NCI-H2196 treated with DMSO at 0.1 percent for 48 hours (cell line): ENCODE results near the gene EFCAB8.

Experiments
- DNase-seq: peaks from one replicate; lab custom pipeline; 2025; ENCODE audit not compliant: unreplicated experiment; lab: John Stamatoyannopoulos, UW

EFCAB8 gene

DNA sequence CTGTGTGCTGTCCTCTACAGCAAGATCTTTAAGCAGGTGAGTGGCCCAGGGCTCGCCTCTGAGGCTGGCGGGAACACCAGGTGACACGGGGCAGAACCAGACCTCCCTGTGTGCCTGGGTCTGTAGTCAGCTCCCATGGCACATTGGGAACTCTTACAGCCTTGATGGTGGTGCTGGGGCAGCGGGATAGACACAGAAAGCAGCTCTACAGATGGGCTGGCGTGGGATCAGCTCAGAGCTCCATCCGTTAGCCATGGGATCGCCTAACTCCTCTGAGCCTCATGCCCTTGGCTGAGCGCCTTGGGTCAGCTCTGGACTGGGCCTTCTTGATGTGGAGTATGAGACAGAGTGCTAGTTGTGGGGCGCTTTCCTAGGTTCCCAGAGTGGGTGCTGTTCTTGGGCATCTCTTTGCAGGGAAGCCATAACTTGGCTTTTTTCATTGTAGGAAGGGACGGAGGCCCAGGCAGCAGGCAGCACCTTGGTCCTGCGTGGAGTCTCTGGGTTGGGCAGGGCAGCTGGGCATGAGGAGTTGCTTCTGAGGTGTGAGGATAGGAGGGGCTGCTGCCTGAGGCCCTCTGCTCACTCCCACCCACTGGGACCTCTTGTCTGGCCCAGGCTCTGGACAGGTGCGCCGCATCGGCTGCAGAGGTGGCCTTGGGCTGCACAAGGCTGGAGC lies 51.3 kb downstream of the EFCAB8 start:
- DNase-seq: no peak

DNA sequence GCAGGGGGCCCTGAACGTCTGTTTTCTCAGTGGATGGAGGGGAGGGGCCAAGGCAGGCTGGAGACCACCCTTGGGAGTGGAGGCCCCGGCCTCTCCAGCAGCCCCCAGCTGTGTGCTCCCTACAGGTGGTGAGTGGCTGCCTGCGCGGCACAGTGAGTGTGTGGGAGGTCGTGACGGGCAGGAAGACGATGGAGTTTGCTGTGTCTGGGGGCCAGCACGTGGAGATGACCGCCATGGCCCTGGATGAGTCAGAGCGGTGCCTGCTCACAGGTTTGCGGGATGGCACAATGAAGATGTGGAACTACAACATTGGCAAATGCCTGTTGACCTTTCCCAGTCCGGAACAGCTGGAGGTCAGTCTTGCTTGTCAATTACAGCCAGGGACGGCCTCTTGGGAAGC lies 52.6 kb downstream of the EFCAB8 start:
- DNase-seq: no peak

DNA sequence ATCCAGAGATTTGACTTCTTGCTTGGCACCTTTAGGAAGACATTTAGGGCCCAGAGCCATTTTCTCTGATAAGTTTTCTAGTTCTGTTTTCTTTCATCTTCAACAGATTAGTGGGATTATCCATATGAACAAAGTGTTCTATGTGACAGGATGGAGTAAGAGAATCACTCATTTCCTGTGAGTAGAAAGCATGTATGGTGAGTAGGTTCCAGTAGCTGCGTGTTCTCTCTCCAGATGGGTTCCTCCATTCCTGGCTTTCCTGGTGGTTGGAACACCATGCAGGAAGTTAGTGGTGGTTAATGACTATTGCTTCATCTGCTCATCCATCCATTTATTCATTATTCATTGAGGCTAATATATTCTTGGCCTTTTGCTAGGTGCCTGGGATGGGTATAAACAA lies 54.0 kb downstream of the EFCAB8 start:
- no peak for DNase-seq

DNA sequence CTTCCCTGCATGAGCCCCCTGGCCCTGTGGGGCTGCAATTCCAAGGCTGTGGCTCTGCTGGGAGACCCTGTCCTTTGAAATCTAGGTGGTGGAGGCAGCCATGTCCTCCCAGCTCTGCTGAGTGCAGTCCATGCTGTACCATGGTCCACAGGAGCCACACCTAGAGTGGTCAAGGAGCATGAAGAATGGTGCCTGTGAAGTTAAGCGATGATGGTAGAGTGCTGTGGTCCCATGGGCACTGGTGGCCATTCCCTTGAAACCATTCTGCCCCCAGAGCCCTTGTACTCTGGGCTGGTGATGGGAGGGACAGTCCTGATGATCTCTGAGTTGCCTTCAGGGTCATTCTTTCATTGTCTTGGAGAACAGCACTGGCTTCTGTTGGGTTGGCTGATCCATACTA lies 55.3 kb downstream of the EFCAB8 start:
- no peak for DNase-seq

DNA sequence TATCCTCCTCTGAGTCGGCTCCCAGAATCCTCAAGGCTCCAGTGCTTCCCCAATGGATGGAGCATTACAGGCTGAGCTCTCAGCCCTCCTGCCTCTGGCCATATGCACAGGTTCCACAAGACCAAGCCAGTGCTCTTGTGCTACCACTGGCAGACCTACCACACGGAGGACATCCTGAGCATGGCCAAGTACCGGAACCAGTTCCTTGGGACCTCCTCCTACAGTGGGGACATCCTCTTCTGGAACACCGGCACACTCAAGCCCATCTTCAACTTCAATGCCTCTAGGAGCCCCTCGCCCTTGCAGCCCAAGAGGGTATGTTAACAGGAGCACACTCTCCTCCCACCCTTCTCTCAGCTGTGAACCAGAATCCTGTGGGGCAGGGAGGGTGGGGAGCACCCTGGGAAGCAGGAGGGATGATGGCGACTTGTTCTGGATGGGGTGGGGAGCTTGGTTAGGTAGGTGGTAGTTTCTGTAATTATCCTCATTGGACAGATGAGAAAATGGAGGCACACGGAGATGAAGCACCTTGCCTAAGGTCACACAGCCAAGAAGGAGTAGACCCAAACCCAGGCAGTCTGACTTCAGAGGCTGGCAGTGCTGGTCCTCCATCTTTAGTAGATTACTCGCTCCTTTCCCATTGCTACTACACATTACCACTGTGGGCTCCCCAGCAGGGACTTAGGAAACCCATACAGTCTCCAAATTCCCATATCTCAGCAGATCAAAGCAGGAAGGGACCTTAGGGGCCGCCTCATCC lies 58.6 kb downstream of the EFCAB8 start:
- DNase-seq: no peak

DNA sequence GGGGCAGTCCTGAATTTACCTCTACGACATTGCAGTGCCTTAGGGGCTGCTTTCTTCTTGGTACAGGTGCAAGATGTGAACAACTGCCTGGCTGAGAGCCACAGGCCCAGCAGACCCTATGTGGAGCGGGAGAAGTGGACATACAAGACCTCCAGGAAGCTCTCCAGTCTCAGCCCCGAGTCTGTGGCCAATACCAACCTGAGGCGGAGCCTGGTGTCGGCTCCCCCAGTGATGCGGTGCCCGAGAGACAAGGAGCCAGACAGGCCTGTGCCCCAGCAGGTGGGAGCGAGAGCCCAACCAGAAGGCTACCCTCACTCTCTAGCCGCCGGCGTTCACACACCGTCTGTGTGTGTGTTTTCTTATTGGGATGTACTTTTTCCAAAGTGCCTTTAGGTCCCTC lies 59.6 kb downstream of the EFCAB8 start:
- no peak for DNase-seq

DNA sequence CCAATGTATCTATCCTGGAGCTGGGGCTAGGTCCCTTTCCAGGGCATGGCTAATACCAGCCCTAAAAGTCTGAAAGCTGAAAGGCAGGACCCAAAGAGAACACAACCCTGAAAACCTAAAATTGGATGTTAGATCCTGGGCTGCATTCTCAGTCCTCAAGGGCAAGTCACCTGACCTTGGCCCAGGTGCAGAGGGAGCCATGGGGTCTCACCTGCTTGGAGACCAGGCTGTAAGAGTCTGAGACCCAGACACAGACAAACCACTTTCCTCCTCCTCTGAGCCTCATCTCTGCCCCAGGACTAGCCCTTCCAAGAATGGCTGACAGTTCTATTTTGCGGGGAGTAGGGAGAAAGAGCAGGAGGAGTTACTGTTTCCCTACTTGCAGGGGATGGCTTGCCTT lies 60.0 kb downstream of the EFCAB8 start:
- DNase-seq: no peak

DNA sequence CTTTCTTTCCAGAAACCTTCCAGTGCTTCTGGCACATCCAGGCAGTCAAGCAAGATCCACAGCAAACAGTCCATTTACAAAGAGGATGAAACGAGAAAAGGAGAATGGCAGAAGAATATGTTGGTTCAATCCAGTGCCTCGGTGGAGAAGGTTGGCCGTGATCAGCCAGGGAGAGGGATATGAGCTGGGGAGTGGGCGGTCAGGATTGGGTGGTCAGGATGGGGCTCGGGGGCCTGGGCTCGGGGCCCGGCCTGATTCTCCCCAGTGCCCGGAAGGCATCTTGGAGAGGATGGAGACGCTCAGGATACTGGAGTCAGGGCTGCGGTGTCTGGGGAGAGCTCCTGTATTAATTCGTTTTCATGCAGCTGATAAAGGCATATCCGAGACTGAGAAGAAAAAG lies 61.3 kb downstream of the EFCAB8 start:
- DNase-seq: no peak

DNA sequence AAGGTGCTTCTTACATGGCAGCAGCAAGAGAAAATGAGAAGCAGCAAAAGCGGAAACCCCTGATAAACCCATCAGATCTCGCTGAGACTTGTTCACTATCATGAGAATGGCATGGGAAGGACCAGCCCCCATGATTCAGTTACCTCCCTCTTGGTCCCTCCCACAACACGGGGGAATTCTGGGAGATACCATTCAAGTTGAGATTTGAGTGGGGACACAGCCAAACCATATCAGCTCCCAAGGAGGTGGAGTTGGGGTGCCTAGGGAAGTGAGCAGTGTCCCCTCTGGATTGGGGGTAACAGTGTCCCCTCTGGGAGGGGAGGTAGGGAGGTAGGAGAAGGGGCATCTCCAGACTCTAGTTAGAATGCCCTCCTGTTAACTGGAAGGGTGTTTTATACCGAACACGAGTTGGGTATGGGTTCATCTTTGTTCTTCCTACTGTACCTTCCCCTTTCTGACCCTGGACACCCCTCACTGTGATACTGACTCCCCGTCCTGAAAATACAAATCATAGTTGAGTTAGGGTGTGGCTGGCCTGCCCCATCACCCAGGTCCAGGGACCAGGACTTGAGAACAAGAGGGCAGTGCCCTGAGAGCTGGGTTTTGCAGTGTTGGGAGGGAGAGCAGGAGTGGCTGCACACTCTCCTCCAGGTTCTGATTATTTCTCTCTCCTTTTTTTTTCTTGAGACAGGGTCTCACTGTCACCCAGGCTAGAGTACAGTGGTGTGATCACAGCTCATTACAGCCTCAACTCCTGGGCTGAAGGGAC lies 62.0 kb downstream of the EFCAB8 start:
- no peak for DNase-seq

DNA sequence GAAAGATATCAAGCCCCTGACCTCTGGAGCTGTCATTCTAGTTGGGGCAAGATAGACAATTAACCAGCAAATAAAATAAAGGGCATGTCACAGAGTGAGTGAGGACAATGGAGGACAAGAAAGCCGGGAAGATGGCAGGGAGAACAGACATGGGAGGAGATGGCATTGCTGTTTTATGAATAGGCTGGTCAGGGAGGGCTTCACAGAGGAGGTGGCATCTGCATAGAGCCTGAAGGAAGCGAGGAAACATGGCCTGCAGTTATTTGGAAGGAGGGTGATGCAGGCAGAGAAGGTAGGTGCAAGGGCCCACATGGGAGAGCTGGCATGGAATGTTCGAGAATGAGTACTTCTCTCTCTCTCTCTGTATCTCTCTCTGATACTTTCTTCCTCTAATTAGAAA lies 63.7 kb downstream of the EFCAB8 start:
- no peak for DNase-seq

DNA sequence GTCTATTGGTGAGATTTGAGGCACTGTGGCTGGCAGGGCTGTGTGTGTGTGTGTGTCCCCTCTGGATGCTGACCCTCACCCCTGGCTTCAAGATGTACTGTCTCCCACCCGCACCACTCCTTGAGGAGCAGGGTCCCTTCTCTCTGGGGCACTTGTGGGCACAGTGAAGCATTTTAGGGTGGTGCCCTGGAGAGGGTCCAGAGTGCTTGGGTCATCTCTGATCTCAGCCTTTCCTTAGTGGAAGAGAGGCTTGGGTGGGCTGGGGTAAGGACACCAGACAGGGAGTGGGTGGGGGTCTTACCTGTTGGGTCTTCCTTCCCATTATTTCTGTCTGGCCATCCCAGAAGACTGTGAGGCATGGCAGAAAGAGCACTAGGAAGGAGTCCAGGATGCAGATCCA lies 66.1 kb downstream of the EFCAB8 start:
- DNase-seq: no peak

DNA sequence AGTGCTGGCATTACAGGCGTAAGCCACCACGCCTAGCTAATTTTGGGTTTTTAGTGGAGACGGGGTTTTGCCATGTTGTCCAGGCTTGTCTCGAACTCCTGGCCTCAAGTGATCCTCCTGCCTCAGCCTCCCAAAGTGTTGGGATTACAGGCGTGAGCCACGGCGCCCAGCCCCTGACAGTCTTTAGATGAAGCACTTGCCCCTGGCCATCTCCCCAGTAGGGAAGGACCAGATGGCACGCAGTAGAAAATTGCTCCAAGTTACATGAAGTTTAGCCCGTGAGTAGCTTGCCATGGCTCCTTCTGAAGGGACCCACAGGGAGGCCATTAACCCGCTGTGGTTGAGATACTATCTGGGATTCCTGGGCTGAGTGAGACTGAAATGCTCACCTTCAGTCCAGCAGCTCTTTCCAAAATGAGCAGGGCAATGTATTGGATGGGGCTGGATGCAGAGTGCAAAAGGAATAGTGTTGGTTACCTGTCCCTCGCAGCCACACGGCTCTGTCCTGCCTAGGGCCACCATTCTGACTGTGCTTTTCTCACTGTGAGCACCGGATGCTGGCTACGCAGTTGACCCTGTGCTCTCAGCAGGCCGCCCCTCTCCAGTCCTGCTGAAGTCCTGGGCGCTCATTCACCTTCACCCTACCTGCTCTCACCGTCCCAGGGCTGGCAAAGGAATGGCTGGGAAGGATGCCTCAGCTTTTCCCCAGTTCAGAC lies 66.9 kb downstream of the EFCAB8 start:
- DNase-seq: no peak

DNA sequence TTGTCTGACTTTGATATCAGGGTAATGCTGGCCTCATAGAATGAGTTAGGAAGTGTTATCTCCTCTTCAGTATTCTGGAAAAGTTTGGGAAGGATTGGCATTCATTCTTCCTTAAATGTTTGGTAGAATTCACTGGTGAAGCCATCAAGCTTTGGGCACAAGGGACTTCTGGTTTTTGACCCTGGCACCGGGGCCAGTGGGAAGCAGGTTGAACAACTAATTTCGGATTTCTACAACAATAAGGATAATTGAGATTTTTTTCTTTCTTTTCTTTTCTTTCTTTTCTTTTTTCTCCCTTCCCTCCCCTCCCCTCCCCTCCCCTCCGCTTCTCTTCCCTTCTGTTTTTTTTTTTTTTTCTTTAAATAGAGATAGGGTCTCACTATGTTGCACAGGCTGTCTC lies 70.4 kb downstream of the EFCAB8 start:
- no peak for DNase-seq

DNA sequence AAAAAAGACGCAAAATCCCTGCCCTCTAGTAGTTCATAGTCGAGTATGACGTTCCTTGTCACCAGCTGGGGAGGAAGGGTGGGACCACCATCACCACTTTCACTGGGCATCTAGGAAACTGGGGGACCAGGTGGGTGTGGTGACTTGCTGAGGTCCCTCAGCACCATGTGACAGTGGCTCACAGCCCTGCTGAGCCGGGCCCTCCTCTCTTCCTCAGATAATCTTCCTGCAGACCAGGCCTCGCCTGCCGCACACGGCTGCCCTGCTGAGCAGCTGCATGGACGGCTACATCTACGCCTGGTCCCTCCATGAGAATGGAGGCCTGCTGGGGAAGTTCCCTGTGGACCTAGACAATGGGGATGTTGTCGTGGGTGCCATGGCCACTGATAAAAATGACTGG lies 71.5 kb downstream of the EFCAB8 start:
- DNase-seq: no peak

DNA sequence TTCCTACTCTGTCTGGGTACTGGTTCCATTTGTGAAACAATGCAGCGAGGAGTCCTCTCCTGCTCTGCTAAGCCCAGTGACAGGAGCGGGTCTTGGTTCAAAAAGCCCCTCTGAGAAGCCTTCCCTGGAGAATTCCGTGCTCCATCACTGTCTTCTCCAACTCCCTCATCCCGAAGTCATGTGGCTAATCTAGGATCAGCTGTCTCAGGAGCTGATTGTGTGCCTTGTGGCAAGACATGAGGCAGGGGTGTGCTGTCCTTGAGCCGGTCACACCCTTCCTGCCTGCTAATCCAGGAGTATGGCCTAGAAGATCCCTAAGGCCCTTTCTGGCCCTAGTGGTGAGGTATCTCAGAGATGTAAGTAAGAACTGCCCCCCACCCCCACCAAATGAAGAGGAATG lies 72.0 kb downstream of the EFCAB8 start:
- no peak for DNase-seq

DNA sequence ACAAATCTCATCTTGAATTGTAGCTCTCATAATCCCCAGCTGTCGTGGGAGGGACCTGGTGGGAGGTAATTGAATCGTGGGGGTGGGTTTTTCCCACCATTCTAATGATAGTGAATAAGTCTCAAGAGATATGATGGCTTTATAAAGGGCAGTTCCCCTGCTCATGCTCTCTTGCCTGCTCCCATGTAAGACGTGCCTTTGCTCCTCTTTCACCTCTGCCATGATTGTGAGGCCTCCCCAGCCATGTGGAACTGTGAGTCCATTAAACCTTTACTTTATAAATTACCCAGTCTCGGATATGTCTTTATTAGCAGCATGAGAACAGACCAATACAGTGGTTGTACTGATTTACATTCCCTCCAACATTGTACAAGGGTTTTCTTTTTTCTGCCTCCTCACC lies 75.9 kb downstream of the EFCAB8 start:
- DNase-seq: no peak

DNA sequence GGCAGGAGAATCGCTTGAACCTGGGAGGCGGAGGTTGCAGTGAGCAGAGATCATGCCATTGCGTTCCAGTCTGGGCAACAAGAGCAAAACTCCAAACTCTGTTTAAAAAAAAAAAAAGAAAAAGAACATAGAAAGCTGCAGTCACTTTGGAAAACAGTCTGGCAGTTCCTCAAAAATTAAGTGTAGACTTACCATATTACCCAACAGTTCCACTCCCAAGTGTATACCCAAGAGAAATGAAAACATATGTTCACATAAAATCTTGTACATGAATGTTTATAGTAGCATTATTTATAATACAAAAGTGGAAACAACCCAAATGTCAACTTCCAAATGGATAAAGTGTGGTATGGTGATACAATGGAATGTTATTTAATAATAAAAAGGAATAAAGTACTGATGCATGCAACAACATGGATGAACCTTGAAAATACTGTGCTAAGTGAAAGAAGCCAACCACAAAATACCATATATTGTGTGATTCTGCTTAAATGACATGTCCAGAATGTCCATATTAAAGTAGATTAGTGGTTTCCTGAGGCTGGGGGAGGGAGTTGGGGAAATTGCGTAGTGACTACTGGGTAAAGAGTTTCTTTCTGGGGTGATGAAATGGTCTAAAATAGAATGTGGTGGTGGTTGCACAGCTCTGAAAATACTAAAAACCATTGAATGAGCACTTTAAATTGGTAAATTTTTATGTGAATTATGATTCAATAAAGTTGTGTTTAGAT lies 82.6 kb downstream of the EFCAB8 start:
- DNase-seq: no peak

DNA sequence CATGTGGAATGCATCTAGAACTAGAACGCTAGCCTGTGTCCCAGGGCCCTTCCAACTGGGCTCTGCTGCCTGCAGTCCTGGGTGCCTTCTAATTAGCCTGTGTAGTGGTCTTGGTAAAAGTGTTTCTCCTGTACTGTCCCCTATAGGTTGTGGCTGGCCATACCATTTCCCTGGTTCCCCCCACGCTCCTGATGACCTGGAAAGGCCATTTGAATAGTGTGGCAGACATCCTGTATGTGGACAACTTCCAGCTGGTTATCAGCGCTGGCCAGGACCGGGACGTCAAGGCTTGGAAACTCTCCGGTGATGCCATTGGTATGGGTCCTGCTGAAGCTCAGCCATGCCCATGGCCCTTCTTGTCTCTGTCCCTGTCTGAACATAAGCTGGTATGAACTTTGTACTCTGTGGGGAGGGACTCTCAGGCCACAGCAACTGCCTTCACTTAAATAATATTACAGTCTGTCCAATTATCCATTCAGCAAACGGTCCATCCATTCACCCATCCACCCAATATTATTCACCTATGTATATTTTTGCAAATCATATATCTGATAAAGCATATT lies 84.8 kb downstream of the EFCAB8 start:
- DNase-seq: no peak

DNA sequence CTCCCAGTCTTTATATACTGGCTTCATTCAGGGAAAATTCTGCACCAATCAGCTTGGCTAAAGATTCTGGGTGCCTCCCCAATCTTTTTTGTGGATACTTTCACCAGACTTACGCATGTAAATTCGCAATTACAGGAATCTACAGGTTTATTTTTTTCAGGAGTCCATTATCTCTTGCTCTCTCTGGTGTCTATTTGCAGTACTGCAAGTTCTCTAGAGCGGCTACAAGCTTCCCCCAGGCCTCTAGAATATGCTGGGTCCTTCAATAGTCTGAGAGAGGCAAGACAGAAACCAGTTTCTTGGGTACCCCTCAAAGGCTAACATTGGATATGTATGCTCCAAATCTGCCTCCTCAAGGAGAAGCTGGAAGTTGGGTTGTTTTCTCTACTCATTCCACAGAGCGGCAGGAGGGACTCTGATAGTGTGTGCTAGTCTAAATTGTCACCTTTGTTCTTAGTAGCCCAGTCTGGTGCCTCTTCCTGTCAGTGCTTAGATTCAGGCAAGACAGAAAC lies 87.0 kb downstream of the EFCAB8 start:
- DNase-seq: no peak

DNA sequence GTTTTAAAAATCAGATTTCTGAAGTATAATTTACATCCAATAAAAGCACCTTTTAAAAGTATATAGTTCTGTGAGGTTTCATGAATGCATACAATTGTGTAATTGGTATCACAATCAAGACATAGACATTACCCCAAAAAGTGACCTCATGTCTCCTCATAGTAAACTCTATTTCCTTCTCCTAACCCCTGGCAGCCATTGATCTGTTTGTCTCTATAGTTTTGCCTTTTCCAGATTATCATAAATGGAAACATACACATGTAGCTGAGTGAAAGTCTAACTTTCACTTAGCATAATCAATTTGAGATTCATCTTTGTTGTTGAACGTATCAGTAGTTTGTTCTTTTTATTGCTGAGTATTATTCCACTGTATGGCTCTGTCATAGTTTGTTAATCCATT lies 87.9 kb downstream of the EFCAB8 start:
- DNase-seq: no peak
